Activated CD4-positive, alpha-beta T cell treated with anti-CD3 and anti-CD28 coated beads, Interleukin-2, amount 50 U/mL, for 16 hours (primary cell): ENCODE data around the gene IFNA13.
A peak's percentile ranks its signal among the peaks of the same experiment; 100 is the strongest.
"Not testable (repeated sequence)": the region's sequence is repeated elsewhere in the genome, so short reads cannot be mapped to it uniquely, and the experiment has no call there.

Experiments used
- DNase-seq: peaks from one replicate; pipeline ENCODE4 v3.0.0-alpha.2; 2020

The IFNA13 gene

GRCh38 chr9:21367957-21368356 lies at the start of gene IFNA13:
Gene IFNA13 (minus strand): TSS chr9:21368057. CDS start chr9:21368010, 47 bp downstream.
- no peak for DNase-seq

DNA sequence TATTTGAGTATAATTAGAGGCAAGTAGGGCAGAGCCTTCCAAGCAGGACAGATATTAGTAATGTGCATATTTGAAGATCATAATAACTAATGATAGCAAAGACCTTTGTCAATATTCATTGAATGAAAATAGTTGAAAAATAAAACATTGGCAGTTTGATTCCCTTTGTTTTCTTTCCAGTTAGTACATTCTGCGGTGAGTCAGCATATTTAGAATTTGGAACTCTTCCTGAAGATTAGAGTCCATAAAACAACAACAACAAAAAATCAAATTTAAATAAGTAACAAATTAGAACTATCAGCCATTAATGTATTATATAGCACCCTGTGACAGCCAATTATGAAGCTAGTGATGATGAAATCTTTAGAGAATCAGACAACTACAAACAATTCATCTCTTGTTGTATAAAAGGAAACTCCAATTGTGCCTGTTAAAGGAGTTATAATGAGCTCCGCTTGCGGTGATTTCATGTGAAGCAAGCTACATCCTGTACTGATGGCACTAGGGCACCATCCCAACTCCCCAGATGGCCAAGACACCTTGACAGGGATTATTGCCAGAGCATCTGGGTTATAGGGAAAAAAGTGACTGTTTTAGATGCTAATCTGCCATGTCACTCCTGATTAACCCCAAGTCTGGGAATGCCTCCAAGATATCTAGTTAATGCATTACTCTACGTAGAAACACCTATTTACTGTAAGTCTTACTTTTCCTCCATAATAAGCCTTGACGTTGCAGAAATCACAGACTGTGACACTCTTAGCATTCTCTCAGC lies 47.8 kb upstream of the IFNA13 start:
- DNase-seq: no peak

DNA sequence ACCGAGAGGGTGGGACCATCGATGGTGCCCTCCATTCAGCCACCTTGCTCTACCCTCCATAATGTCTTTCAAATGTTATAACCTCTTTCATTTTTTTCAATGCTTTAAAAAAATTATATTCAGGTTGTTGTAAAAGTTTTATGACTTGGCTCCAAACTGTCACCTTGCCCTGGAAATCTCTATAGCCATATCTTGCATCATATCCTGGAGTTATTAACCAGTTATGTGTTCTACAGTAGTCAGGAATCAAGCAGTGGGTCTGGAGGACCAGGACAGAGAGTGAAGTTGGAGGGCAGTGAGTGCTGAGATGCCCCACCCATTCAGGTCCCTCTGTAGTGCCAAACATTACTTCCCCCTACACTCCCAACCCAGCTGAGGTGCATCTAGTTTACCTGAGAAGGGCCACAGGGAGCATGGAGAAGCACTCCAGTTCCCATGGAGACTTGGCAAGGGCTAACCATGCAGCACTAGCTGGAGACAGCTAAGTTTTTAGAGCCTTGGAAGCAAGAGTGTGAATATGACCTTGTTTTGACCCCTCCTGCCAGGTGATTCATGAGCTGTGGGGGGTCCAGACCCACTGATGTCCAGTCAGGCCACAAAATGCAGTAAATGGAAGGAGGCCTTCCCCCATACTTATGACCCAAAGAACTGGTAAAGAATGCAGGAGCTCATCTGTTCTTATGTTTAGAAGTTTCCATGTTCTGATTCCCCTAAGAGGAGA lies 46.5 kb upstream of the IFNA13 start:
- DNase-seq: no peak

DNA sequence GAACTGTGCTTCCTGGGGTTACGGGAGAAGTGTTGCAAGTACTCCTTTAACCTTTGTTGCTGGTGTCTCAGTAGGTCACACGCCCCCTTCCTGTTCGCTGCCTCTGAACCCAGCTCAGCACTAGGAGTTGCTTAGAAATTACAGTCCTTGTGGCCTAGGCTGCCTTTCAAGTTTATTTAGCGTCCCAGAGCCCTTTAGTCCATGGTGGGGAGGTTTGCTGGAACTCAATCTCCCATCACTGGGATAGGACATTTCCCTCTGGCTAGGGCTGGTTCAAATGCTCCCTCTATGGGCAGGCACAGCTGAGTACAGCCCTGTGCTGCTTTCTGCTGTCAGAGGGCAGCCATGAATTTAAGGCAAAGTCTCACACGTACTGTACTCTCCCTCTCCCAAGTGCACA lies 45.8 kb upstream of the IFNA13 start:
- no peak for DNase-seq

DNA sequence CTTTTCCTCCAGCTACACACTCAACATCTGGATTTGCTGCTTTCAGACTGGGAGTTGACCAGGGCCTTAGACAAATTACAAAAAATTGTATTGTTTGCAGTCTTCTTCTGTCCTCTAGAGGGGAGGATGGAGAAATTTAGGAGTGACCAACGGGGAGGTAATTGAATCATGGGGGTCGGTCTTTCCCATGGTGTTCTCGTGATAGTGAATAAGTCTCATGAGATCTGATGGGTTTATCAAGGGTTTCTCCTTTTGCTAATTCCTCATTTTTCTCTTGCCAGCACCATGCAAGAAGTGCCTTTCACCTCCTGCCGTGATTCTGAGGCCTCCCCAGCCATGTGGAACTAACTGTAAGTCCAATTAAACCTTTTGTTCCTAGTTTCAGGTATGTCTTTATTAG lies 45.3 kb upstream of the IFNA13 start:
- no peak for DNase-seq

- DNase-seq: no peak
Observed at GRCh38 chr9:21412107-21412506, 44.2 kb upstream of the IFNA13 start.

- no peak for DNase-seq
Observed at GRCh38 chr9:21408817-21409216, 41.0 kb upstream of the IFNA13 start, which contains the start of gene IFNA8. Gene IFNA8 (plus strand): TSS chr9:21409117. CDS start chr9:21409177, 60 bp downstream.

DNA sequence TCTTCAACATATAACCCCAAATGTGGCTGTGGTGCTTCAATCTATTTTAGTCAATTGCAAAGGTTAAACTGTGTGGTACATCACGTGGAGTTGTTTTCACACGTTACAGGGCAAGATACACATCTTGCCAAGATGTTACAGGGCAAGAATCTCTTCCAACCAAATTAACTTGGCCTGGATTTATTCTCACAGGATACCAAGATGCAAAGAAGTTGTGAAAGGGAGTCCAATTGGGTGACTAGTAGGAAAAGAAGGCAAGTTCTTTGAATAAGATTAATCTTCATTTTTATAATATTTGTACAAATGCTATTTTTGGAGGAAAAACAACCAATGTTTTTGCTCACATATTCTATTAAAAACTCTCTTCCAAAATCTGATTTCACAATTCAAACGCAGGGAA lies 36.3 kb upstream of the IFNA13 start:
- DNase-seq: no peak

DNA sequence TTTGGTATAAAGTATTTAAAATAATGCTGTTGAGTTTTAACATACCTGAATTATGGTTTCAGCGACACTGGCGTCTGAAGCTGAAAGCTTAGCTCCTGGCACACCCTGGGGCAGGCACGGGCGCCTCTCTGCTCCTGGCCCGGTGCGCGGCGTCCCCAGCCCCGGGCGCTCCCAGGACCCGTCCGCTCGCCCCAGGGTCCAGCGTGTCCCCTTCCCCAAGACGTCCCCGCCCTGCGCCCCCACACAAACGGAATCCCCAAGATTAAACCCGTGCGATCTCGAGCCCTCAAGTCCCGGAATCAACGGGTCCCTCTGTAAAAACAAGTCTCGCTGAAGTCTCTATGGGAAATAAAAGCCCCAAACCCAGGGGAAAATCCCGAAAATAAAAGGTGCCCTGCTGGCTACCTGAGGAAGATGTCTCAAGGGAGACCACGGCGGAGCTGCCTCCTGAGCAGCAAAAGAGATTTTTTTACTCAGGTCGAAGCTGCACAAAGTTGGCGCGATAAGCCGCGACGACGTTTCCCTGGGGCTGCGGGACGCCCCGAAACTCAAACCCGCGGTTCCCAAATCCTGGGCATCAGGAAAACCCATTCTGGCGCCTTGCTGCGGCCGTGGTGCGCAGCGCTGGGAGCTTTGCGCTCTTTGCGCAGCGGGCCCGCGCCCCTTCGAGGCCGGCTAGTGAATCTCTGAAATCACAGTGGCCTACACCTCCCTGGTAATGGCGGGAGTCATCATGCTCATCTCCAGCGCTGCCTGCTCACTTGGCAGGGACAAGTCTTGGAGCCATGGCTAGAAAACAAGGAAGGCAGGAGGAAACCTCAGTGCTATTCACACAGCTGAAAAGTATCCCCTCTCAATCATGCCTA lies 34.8 kb upstream of the IFNA13 start:
- DNase-seq: no peak

DNA sequence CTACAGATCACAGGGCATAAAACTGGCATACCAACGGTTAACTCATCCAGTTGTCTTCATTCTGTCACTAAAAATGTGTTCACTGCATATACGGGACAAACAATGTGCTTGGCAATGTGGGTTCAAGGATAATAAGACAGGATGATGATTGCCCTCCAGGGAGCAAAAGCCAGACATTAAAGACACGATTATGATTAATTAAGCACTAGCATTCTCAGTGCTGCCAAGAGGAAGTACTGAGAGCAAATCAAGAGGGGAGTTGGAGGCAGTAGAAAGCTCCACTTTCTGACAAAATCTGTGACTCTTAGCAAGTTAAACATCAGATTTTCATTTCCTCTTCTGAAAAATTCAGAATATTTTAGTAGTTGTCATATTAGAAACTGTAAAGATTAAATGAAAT lies 32.1 kb upstream of the IFNA13 start:
- DNase-seq: no peak

GRCh38 chr9:21398955-21399489 lies 31.2 kb upstream of the IFNA13 start:
- DNase-seq: no peak

- DNase-seq: peak; percentile 44
Observed at GRCh38 chr9:21395778-21396717, 28.2 kb upstream of the IFNA13 start.

DNA sequence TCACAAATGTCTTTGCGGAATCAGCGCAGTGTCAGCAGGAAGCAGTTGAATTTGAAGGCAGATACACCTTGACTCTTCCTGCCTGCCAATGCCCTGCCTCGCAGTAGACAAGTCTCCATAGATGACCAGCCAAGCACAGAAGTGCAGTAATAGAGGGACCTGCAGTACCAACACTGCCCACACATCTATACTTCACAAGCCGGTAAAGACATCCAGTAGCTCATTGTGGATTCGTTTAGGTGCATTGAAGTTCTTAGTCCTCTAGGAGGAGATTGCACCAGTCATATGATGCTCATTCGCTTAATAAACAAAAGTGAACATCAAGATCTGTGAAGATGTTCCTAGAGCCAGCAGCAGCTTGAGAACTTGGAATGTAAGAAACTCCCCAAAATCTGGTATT lies 24.4 kb upstream of the IFNA13 start:
- no peak for DNase-seq

- DNase-seq: no peak
Observed at GRCh38 chr9:21385131-21385670, 17.3 kb upstream of the IFNA13 start, which contains the start of gene IFNA2. Gene IFNA2 (minus strand): TSS chr9:21385398. CDS start chr9:21385329, 69 bp downstream.

DNA sequence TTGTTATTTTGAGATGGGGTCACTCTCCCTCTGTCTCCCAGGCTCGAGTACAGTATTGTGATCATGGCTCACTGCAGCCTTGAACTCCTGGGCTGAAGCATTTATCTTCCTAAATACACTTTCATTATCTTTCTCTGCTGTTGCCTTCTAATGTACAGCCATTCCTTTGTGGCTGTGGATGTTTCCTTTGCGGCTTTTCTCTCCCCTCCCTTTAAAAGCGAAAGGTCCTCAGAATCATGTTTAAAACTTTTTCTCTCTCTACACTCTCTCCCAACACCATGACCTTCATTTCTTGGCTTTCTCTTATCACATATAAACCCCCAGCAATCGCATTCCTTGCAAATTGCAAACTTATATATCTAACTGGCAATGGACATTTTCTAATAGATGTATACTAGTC lies 15.8 kb upstream of the IFNA13 start:
- no peak for DNase-seq

DNA sequence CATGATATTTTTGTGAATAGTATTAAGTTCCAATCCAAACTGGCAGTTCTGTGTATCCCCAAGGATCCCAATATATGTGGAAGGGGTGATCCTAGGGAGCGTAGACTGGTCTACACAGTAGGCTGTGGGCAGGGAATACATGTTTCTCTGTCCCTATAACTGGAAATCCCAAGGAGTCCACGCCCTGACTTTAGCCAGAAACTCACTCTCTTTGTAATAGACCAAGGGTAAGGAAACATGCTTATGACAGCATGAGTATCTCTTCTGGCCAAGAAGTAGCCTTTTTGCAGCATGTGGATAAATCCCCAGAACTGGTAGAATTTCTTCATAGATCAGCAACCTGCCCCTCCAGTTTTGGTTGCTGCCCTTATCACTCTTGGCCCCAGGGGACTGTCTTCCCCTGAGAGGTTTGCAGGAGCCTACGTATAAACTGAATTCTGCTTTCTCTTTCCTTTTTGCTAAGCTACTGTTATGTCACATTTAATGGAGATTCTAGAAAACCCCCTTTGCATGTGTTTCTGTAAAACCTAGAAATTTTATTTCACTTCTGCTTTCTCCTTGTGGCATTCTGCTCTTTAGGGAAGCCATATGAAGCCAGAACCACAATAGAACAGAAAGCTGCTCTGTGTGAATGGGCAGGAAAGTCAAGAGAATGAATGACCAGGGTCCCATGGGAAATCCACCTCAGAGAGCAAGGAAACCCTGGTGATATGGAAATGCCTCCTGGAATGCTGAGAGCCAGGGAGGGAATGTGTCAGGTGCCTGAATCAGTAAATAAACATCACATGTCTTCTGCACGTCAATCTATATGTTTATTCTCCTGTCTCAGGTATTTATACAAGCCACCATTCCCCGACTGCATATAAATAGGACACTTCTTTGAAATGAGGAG lies 13.8 kb upstream of the IFNA13 start:
- DNase-seq: peak; percentile 16

DNA sequence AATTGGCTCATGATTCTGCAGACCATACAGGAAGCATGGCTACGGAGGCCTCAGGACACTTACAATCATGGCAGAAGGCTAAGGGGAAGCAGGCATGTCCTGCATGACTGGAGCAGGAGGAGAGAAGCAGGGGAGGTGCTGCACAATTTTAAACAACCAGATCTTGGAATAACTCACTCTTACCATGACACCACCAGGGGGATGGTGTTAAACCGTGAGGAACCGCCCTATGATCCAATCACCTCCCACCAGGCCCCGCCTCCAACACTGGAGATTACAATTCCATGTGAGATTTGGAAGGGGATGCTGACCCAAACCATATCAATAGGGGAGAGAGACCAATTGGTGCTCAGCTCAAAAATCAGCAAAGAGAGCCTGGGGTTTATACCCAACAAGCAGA lies 3.6 kb upstream of the IFNA13 start:
- DNase-seq: not testable (repeated sequence)

- DNase-seq: not testable (repeated sequence)
Observed at GRCh38 chr9:21367169-21367568, 688 bp downstream of the IFNA13 start.

DNA sequence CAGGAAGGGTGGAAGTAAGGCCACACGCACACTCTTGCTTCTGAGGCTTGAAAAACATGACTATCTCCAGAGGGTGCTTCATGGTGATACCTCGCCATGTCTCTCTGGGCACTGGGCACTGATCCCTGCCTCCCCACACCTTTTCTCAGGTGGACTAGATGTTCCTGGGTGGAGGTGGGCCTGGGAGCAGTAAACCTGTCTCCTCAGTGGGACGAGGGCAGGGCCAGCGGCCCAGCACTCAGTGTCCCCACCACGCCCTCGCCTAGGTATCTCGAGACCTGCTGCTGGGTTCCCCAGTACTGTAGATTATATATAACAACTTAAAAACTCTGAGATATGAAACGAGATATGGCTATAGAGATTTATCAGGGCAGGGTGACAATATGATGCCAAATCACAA lies 5.6 kb downstream of the IFNA13 start:
- no peak for DNase-seq
